Activated CD4-positive, CD25-positive, alpha-beta regulatory T cell treated with anti-CD3 and anti-CD28 coated beads, Interleukin-2, amount 50 U/mL, for 24 hours (primary cell): ENCODE data around the gene NPY4R2.
"Not testable (repeated sequence)": the region's sequence is repeated elsewhere in the genome, so short reads cannot be mapped to it uniquely, and the experiment has no call there.

ENCODE experiments used
- ATAC-seq, 2 donors: fragments of 150-1000 bp; cut with Tn5 transposase; one replicate each; pipeline ENCODE4 v1.10.0; 2021; ENCODE audit warnings: mild to moderate bottlenecking in 1 of 2, moderate library complexity in 1 of 2

Gene NPY4R2, protein sequence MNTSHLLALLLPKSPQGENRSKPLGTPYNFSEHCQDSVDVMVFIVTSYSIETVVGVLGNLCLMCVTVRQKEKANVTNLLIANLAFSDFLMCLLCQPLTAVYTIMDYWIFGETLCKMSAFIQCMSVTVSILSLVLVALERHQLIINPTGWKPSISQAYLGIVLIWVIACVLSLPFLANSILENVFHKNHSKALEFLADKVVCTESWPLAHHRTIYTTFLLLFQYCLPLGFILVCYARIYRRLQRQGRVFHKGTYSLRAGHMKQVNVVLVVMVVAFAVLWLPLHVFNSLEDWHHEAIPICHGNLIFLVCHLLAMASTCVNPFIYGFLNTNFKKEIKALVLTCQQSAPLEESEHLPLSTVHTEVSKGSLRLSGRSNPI

DNA sequence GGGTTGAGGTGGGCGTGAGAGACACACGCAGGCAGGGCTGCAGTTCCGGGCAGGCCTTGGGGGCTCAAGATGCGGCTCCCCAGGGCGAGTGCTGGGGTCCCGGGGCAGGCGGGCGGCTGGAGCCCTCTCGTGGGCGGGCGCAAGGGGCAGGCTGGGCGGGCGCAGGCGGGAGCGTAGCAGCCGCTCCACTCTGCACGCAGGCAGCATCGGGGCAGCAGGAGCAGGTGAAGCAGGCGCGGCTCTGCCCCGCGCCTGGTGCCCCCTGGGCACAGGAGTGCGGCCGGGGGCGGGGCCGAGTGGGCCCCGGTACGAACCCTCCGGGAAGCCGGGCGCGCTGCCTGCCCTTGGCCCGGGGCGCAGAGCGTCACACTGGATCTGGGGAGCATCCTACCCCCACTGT lies at the start of gene NPY4R2:
NPY4R2 (plus strand) TSS at position 188 of the 400 bp plus-strand sequence. CDS start 3,326 bp downstream, outside the sequence.
- not testable (repeated sequence) for ATAC-seq

DNA sequence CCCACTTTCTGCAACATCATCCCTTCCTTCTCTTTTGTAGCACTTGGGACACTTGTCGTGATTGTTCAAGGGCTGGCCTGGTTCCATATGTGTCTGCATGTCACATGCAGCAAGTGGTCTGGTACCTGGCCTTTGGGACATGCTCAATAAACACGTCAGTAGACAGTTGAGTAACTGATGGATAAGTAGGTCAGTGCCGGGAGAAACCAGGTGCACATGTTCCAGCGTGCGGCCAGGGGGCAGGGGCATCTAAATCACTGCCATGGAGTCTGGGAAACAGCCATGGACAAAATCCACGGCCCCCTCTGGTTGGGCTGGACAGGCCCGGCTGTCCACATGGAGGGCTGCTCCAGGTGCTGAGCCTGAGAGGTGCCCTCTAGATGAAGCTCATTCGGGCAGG lies 47.6 kb upstream of the NPY4R2 start:
- ATAC-seq = peak in 1 of 2 donors; percentile 17

DNA sequence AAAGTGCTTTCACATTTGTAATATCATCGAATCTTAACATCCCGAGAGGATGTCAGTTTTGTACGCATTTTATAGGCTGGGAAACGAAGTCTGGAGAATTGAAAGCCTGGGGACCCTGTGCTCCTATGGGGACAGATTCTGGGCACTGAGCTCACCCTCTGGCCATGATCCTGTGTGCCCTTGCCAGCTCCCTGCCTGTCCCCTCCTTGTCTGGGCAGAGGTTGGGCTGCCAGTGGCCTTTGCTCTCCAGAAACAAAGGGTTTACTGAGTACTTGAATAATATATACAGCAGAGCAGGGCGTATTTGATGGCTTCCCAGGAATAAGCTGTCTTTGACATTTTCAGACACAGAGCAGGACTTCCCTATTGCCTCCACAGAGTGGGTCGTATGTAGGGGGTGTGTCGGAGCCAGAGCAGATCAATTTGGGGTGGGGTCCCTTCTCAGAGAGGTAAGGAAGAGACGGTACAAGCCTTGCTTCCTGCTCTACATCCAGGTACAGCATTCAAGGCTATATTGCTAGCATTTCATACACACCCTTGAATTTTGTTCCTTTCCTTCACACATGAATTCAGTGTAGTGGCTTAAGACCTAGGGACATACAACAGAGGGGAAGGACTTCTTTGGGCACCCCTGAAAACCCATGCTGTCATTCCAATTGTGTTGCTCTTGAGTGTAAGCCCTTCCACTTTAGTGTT lies 46.8 kb upstream of the NPY4R2 start:
- not testable (repeated sequence) for ATAC-seq

DNA sequence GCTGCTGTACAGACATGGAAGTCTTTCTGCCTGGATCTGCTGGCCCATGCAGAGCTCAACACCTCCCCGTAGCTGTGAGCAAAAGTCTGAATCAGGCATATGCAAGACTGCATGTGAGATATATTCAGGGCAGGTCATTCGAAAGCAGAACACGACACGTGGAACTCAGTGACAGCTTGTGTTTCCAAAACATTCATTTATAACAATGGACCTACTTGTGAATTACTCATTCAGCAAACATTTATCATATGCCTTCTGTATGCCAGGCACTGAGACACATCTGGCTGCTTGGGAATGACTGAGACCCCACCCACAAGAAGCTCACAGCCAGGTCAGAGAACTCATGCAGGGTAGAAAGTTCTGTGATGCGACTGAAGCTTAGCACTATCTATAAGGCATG lies 46.2 kb upstream of the NPY4R2 start:
- ATAC-seq = not testable (repeated sequence)

DNA sequence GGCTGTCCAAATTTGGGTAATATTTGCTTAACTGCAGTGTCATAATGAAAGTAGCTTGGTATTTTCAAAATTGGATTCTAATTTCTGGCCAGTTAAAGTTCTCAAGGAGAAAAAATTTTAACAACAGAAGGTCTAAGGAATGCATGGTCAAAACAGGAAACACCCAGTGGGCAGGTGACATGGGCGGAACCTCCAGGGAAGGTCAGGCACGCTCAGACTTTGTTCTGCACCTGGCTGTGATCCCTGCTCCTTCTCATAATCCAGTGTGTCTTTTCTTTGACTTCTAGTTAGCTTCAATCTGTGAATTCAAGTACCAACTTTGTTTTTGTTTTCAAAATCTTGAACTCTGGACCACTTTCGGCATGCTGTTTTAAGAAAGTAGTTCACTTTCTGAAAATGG lies 34.2 kb upstream of the NPY4R2 start:
- not testable (repeated sequence) for ATAC-seq

DNA sequence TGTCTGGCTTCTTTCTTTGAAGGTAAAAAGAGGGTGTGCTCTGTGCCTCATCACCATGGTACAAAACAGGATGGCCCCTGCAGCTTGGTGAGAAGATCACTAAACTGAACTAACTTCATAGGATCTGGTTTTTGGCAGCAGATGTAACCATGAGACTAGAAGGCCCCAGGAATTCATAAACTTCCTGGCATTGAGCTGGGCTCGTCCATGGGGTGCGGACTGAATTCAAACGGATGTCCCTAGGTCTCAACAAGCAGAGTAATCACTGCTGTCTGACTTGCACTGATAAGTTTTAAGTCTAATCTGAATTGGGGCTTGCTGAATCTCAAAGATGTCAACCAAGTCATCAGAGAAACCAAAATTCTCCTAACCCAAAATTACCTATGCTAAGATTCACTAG lies 33.5 kb upstream of the NPY4R2 start:
- ATAC-seq = not testable (repeated sequence)

DNA sequence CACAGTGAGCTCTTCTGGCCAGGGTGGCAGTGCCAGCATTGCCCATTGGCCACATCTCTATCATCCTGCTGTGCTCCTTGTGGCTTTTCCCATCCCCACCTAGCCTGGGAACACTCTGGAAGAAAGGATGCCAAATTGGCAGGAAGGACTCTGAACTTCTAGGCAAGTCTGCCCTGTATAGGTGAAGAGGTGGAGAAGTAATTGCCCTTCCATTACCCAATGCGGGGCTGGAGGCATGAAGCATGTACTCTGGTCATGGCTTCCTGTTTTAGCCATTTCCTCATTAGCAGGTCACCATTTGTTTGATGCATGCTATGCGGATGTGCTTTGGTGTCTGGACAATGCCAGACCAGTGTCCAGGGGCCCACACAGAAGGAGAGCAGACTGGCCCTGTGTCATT lies 32.1 kb upstream of the NPY4R2 start:
- ATAC-seq = not testable (repeated sequence)

DNA sequence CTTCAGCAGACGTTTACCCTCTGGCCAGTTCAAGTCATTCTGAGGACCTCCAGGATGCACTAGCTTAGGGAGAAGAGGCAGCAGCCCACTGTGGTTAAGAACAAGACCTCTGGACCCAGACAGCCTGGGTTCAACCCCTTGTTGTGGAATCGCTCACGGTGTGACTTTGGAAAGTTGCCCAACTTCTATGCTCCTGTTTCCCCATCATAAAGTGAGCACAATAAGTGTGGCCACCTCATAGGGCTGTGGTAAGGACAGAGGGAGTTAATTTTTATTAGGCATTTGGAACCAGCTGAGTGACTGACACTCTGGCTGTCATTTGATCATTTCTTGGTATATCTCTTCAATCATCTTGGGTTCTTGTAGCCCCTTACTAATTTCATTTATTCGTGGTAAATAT lies 31.6 kb upstream of the NPY4R2 start:
- not testable (repeated sequence) for ATAC-seq

DNA sequence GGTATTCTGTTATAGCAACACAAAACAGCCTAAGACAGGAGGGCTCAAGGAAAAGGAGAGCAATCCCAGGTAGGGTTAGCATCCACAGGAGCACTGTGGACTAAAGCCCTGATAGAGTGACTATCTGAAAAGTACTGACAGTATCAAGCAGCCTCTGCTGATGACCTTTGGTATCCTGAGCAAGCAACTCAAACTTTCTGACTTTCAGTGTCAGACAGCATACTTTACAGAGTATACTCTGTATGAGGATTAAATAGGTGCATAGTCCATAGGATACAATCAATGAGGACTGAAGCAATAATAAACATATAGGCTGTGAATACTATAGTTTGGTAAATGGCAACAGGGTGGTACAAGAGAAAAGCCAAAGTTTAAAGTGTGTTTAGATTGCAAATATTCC lies 27.7 kb upstream of the NPY4R2 start:
- ATAC-seq = not testable (repeated sequence)

DNA sequence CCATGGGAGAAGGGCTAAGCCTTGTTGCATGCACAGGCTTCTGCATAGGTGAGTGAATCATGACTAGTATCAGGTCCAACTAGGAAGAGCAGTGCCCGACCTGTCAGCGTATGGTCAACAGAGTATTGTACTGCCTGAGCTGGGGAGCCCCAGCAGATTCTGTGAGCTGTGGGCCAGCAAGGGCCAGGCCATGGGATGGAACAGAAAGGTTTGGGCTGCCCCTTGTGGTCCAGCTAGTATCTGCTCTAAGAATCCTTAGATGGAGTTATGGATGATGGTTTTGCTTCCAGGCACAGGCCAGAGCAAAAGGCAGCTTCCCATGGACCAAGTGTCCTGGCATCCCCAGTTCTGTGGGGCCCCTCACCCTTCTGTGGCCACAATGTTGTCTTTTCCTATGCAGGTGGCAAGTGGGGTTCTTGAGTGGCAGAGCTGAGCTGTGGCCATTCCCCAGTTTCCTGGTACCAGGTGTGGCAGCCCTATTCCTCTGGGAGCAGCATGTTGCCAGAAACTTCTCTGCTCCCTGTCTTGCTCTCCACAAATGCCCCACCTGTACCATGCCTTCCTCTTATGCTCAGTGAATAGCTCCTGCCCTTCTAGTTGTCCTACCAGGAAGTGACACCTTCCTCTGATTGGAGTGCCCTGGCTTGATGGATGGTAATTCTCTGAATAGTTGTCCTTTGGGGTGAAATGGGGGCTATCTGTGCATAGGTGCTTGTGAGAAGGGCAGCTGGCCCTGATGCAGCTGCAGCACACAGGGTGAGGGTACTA lies 25.8 kb upstream of the NPY4R2 start:
- not testable (repeated sequence) for ATAC-seq

DNA sequence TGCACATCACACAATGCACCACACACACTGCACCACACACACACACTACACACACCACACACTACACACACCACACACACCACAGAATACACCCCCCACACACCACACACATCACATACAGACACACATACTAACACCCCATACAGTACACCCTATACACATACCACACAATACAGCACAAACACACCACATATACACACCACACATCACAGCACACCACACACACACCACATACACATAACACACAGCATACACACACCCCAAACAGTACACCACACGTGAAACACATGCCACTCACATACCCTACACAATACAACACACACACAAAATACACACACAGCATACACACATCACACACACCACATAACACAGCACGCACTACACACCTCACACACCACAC lies 23.9 kb upstream of the NPY4R2 start:
- ATAC-seq = not testable (repeated sequence)

DNA sequence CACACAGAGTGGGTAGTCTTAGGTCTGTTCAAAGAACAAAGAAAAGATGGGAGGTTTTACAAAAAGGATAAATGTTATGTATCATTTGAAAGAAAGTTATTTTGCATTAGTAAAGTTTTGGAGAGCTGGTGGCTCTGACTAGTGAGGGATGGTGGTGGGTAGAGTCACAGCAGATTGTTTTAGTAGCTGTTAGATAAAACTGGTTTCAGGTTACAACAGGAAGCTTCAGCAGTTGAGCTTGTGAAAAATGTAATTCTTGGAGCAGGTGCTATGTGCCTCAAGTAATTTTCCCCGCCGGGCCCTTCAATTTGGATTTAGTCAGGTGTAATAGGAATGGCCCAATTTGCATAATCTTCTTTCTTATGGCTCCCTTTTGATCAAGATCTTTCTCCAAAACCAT lies 20.6 kb upstream of the NPY4R2 start:
- ATAC-seq = not testable (repeated sequence)

DNA sequence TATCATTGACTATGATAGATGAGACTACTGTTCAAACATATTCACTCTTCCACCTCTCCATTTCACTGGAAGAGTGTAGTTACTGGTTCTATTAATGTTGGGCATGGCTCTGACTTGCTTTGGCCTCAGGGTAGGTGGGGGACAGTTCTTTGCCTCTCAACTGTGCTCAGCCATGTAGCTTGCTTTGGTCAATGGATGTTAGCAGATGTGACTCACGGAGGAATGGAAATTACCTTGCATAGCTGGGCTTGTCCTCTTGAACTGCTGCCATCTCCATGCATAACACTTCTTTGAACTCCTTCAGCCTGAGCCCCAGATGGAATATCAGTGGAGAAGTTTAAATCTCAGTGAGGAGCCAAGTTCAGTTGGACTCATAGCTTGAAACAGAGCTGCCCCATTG lies 9.1 kb upstream of the NPY4R2 start:
- ATAC-seq = not testable (repeated sequence)

DNA sequence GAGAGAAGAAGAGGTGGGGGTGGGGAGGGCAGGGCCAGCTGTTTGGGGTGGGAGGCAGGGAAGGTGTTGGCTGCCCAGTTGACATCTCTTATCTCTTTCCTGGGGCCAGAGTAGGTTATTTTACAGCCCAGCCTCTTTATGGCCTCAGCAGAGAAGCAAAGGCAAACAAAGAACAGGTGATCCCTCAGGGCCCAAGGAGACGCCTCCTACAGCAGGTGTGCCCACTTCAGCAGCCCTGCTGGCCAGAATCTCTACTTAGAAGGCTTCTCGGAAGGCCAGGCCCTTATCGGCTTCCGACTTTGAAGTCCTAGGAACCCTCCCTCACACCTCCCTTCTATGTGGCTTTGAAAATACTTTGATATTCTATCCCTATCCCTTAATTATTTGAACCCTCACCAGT lies 8.0 kb upstream of the NPY4R2 start:
- not testable (repeated sequence) for ATAC-seq

DNA sequence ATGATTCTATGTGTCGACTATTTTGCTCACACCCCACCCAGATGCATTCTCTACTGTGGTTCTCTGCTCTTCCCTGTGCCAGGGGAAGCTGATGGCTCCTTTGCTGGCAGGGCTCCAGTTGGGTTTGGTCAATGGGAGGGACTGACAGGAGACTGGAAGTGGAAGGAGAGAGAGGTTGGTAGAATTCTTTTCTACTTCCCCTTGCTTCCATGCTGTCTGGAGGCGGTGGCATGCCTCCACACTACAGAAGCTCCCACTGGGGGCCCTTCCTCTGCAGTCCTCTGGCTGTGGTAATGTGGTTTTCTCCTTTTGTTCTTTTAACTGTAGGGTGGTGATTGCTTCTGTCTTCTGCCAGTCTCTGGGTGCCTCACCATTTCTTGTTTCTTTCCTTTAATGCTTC lies 4.4 kb upstream of the NPY4R2 start:
- not testable (repeated sequence) for ATAC-seq

DNA sequence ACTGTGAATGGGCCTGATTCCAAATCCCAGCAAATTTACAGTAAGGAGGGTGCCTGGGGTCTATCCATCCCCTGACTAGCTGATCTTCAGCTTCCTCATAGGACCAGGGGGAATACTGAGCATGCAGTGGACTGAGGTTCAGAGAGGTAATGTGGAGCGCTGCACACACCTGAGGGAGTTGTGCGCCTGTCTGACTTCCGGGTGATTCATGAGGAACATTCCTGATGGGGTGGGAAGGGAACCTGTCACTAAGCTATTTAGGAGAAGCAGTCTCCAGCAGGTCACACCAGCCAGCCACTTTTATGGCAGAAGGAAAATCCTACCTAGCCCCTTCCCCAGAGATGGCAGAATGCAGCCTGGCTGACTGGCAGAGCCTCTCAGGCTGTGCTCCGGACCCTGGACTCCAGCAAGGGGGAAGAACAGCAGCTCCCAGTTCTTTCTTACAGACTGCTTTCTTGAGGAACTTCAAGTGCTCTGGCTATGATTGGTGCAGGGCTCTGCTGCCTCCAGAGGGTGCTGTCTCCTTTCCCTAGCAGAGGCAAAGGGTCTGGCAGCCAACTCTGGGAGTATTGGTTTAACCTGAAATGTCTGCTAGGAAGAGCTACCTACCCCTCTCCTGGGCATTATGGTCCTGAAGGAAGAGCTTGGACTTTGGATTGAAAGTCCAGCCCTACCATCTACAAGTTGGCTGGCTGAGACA lies 2.5 kb upstream of the NPY4R2 start:
- ATAC-seq = not testable (repeated sequence)

DNA sequence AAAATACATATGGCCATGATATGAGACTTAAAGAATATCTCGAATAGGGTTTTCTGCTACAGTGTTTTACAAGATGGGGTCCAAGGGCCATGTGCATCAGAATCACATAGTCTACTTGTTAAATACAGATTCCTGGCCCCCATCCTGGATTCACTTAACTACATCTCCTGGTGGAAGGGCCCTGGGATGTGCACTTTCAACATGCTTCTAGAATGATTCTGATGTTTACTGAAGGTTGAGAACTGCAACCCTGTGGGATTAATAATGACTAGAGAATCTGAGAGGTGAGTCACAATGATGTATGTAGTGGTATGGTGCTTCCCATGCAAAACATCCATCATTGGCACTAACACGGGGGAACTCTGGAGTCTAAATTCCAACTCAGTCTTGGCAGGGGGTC lies 2.1 kb downstream of the NPY4R2 start:
- ATAC-seq = not testable (repeated sequence)

DNA sequence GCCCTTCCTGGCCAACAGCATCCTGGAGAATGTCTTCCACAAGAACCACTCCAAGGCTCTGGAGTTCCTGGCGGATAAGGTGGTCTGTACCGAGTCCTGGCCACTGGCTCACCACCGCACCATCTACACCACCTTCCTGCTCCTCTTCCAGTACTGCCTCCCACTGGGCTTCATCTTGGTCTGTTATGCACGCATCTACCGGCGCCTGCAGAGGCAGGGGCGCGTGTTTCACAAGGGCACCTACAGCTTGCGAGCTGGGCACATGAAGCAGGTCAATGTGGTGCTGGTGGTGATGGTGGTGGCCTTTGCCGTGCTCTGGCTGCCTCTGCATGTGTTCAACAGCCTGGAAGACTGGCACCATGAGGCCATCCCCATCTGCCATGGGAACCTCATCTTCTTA lies 4.0 kb downstream of the NPY4R2 start:
- not testable (repeated sequence) for ATAC-seq

DNA sequence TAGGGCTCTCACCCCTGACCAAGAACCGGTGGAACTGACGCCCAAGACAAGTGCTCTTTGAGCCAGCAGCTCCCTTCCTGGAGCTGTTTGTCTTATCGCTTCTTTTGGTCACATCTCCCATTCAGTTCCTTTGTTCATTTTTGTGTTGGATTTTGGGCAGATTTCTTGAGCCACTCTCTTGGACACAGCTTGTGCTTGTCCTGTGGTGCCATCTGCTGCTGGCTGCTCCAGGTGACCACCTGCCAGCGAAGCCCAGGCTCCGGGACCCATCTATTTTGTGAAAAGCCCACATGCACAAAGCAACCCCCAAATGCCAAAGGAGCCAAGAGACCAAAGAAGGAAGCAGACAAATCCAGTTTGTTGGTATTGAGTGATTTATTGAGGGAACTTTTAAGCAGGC lies 6.2 kb downstream of the NPY4R2 start:
- ATAC-seq = not testable (repeated sequence)

DNA sequence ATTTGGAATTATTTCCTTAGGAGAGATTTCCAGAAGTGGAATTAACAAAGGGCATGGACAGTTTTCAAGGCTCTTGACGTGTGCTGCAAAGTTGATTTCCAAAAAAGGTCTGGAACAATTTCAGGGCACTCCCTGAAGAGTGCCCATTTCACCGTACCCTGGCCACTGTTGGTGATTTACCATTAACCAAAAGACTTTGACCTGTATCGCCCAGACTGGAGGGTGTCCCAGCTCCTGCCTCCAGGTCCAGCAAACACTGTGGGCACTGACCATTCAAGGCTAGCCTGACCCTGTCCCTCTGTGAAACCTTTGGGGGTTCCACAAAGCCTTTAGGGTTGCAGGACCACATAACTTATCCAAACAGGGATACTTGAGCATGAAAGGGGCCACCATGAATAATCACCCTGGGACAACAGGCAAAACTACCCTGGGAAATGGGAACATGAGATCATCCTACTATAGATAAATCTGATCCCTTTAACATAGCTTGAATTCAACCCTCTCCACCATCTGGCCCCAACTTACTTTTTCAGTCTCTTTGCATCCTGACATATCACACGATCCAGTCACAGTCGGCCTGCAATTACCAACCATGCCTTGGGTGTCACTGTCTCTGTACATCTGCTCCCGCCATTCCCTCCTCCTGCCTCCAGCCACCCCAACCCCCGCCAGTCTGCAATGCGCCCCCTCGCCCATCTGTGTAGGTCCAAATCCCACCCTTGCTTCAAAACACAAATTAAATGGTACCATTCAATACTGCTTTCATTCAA lies 8.9 kb downstream of the NPY4R2 start:
- not testable (repeated sequence) for ATAC-seq

DNA sequence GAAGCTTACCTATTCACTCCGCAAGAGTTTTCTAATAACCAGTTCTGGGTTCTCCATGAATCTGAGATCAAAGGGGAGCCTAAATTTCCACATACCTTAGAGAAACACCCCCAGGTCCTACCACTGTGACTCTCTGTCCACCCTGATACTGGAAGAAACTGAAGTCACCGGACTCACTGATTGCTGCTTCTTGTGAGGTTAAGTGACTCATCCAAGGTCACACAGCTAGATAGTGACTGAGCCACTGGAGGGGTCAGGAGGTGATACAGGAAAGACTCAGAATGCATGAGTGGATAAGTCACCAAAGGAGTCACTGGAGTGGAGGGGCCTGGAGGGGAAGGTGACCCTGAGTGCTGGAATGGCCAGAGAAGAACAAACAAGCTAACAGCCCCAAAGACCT lies 9.8 kb downstream of the NPY4R2 start:
- not testable (repeated sequence) for ATAC-seq

DNA sequence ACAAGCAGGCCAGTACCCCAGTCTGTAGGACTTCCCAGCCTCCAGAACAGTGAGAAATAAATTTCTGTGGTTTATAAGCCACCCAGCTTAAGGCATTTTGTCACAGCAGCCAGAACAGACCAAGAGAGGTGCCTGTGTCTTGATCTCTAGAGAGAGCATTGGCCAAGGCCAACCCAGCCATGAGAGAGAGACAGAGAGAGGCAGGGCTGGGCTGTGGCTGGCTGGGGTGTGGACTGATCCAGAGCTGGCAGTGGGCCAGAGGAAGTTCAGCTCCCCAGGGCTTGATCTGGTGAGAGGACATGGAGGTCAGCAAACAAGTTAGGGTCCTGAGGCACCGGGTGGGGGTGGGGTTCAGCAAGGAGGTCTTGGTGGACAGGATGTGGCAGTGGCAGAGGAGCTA lies 14.4 kb downstream of the NPY4R2 start:
- ATAC-seq = not testable (repeated sequence)
